ENCODE measurements around the gene ZMPSTE24. TPM values are rescaled to one million over a fixed set of nuclear protein-coding genes. Genes with fewer than 3 reads are reported as not detected.

Gene ZMPSTE24
- total RNA-seq, 1 donor from 2014 or later = 34.1 TPM

GRCh38 chr1:40315239-40315794 is 57.3 kb downstream of the ZMPSTE24 start:
- peaks cover 46% of the 10 kb centered on the region for H3K27me3 Mint-ChIP-seq
- H3K36me3 Mint-ChIP-seq = no peaks in the 10 kb centered on the region
- peak overlapping the region; percentile 84 for H3K27ac Mint-ChIP-seq
- H3K4me1 Mint-ChIP-seq (ENCODE audit: unreplicated experiment) = peaks cover 17% of the 10 kb centered on the region
- peak; percentile 91 for DNase-seq (ENCODE audit: extremely low spot score, unreplicated experiment)
- peak; percentile 96 for TF ChIP-seq CTCF (conservative IDR thresholded peaks at IDR 0.05)
- peak overlapping the region; percentile 86 for H3K4me3 Mint-ChIP-seq
- H3K9me3 Mint-ChIP-seq = no peaks in the 10 kb centered on the region

DNA sequence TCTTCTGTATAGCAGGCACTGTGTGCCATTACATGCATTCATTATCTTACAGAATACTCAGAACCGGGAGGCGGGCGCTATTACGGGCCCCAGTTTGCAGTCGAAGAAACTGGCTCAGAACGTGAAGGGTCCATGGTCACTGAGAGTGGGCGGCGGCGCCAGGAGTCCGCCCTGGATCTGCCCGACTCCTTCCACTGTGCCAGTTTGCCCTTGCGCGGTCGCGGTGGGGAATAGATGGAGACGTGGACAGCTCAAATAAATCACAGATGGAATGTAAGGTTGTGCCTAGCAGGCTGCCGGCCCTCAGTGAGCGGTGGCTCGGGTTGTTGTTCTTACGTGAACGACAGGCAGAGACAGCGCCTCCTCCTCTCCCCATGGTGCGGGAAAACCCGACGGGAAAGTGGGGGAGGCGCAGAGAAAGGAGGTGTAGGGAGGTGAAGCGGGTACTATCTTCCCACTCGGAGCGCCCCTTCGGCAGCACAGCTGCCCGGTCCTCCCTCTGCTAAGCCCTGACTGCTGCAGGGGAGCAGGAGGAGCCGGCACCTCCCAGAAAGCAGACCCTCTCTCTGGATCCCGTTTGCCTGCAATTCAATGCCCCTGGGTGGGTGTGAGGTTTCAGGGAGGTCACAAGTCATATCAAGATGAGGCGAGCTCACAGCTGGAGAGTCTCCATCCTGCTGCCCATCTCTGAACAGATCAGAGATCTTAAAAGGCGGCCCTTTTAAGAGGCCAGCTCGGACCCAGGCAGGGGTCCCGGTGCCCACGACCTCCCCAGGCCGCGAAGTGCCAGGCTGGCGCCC is 58.0 kb downstream of the ZMPSTE24 start:
- no peak for TF ChIP-seq CTCF (conservative IDR thresholded peaks at IDR 0.05)
- Mint-ChIP-seq H3K27ac (peak overlapping the region; percentile 84), H3K36me3 (no peaks in the 10 kb centered on the region), H3K9me3 (no peaks in the 10 kb centered on the region), H3K27me3 (peaks cover 46% of the 10 kb centered on the region), H3K4me1 (ENCODE audit: unreplicated experiment) (peaks cover 17% of the 10 kb centered on the region), H3K4me3 (peak overlapping the region; percentile 86)
- no peak for DNase-seq (ENCODE audit: extremely low spot score, unreplicated experiment)

DNA sequence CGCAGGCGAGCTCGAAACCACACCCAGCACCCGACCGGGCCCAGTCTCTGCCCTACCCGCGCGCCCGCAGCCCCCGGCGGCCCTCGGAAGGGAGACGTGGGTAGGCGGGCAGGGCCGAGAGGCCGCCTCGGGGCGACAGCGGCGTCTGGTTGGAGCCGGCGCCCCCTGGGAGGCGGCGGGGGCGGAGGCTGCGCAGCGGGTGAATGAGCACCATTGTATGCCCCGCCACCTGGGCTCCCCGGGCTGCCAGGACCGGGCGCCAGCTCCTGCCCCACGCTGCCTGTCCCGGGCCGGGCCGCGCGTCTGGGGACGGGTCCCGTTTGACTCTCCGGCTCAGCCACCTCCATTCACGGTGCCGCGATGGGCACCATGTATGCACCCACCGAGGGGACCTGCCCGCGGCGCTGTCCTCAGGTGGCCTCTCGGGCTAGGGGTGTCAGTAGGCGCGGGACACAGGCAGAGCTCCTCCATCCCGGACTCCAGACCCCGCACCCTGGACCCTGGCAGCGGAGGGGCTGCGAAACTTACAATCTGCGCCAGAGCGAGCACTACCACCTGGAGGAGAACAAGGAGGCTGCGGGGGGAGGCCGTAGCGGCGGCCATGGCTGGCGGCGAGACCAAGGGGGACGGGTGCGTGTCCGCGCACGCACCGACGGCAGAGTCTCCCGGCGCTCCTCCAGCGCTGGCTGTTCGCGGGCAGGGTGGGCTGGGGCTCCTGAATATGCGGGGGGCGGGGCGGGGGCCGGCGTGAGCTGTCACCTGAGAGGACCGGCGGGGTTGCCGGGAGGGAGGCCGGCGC is 58.8 kb downstream of the ZMPSTE24 start, which contains the start of gene COL9A2:
Gene COL9A2 (minus strand): TSS at position 692 of the 799 bp plus-strand sequence. CDS start 89 bp downstream, at position 603.
- H3K27ac Mint-ChIP-seq = peak within 1 kb of the TSS; percentile 84
- no peaks in the 10 kb centered on the region for H3K9me3 Mint-ChIP-seq
- peaks cover 46% of the 10 kb centered on the region for H3K27me3 Mint-ChIP-seq
- H3K4me3 Mint-ChIP-seq = peak within 1 kb of the TSS; percentile 86
- H3K4me1 Mint-ChIP-seq (ENCODE audit: unreplicated experiment) = peaks cover 17% of the 10 kb centered on the region
- H3K36me3 Mint-ChIP-seq = no peaks in the 10 kb centered on the region
- no peak for TF ChIP-seq CTCF (conservative IDR thresholded peaks at IDR 0.05)
- DNase-seq (ENCODE audit: extremely low spot score, unreplicated experiment) = no peak

DNA sequence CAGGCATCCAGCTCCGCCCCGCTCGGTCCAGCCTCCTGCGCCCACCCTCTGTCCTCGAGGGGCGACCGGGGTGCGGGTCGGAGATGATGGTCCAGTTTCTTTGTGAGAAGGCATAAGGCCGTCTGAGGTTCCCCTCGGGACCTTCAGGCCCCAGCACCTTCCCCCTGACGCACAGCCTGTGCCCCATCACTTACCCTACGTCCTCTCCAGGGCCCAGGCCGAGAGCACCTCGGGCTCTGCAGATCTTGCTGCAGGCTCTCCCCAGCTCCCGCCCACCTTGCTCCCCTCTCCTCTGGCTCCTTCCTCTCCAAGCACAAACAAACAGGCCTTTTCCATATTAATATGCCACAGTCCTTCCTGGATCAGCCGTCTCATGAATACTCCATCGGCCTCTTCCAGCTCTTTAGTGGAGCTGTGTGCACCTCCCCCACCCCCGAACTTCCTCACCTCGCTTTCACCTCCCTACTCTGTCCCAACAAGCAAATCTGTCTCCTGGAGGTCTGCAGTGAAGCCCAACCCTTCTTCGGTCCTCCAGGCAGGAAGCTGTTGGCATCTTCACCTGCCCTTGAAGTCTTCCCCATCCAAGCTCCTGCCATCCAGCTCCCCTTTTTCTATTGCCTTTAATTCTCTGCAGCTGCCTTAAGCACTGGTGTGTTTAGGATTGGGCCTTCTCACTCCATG is 59.5 kb downstream of the ZMPSTE24 start:
- H3K9me3 Mint-ChIP-seq = no peaks in the 10 kb centered on the region
- no peak for TF ChIP-seq CTCF (conservative IDR thresholded peaks at IDR 0.05)
- no peak for DNase-seq (ENCODE audit: extremely low spot score, unreplicated experiment)

DNA sequence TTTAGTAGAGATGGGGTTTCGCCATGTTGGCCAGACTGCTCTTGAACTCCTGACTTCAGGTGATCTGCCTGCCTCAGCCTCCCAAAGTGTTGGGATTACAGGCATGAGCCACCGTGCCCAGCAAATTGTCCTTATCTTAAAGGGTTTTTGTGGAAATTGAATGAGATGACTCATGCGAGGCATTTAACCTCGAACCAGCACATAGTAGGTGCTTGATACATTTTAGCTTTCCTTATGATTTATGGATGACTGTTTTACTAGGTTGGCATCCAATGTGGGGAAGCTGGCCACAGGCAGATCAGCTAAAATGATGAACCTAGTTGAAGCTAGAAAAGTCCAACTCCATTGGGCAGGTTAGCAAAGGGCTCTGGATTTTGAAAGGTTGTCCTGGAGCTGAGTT is 60.4 kb downstream of the ZMPSTE24 start:
- no peak for DNase-seq (ENCODE audit: extremely low spot score, unreplicated experiment)
- H3K36me3 Mint-ChIP-seq = no peaks in the 10 kb centered on the region
- peaks cover 14% of the 10 kb centered on the region for H3K4me1 Mint-ChIP-seq (ENCODE audit: unreplicated experiment)
- no peak for TF ChIP-seq CTCF (conservative IDR thresholded peaks at IDR 0.05)
- no peak overlapping the region for H3K4me3 Mint-ChIP-seq
- H3K9me3 Mint-ChIP-seq = no peaks in the 10 kb centered on the region
- peaks cover 49% of the 10 kb centered on the region for H3K27me3 Mint-ChIP-seq
- no peak overlapping the region for H3K27ac Mint-ChIP-seq

More for the DNA sequence above, 59.5 kb downstream of the ZMPSTE24 start:
- Mint-ChIP-seq H3K27me3 (peaks cover 46% of the 10 kb centered on the region), H3K4me3 (peak overlapping the region; percentile 73), H3K4me1 (ENCODE audit: unreplicated experiment) (peaks cover 17% of the 10 kb centered on the region), H3K27ac (no peak overlapping the region), H3K36me3 (no peaks in the 10 kb centered on the region)
